Prostate gland (tissue), 2 donors: ENCODE measurements around the gene CRACR2A. TPM values are rescaled to one million over a fixed set of nuclear protein-coding genes. Genes with fewer than 3 reads are reported as not detected.

Experiments
- DNase-seq: peaks from one replicate; pipeline ENCODE4 v3.0.0-alpha.2; 2019; ENCODE audit warnings: low spot score
- H3K27ac ChIP-seq, 2 donors: fragments of 200-600 bp; sonication (generic); 2 replicates each; pipeline ENCODE4 v1.5.1; 2017 to 2019
- H3K27me3 ChIP-seq: fragments of 200-600 bp; sonication (generic); replicated peaks from 2 replicates; pipeline ENCODE4 v1.5.1; 2019; ENCODE audit not compliant: insufficient read depth
- H3K36me3 ChIP-seq, 2 donors: fragments of 200-600 bp; sonication (generic); 1 replicate in 1 of 2; 2 replicates in 1 of 2; pipeline versions ENCODE4 v1.5.1 to v1.8.1; 2017 to 2019
- H3K4me1 ChIP-seq: fragments of 200-600 bp; sonication (generic); replicated peaks from 2 replicates; pipeline ENCODE4 v1.5.1; 2019
- H3K4me3 ChIP-seq, 2 donors: fragments of 200-600 bp; sonication (generic); 2 replicates each; pipeline ENCODE4 v1.5.1; 2017 to 2019
- H3K9me3 ChIP-seq: fragments of 200-600 bp; sonication (generic); 2 replicates; pipeline ENCODE4 v1.5.1; 2017
- POLR2A ChIP-seq: fragments of 450-650 bp; IDR thresholded peaks from one replicate; pipeline ENCODE4 v1.6.1; 2016; ENCODE audit warnings: antibody characterized with exemption, mild to moderate bottlenecking
- POLR2AphosphoS5 ChIP-seq: sonication (generic); formaldehyde crosslinking; IDR thresholded peaks from one replicate; pipeline ENCODE4 v1.6.1; 2017; ENCODE audit warnings: antibody characterized with exemption
- WGBS: methylation state at CpG from one replicate; pipeline ENCODE4 v1.1.5; 2018; 5-methylcytosine and 5-hydroxymethylcytosine counted together
- intact Hi-C: fragments of 100-400 bp; cut with DNase I; formaldehyde crosslinking; loops from one replicate; pipeline ENCODE4 v1.14.2; 2022
- total RNA-seq, 2 donors: library from RNA; depleted of rRNA; stranded (reverse); fragments of >200 nt; gene quantifications; one replicate each; pipeline ENCODE4 v1.1.0, GENCODE V29; 2016
- TF ChIP-seq, protein P1 (sequence below), 4 experiments: fragments of 200-600 bp in 2 of 4; fragments of 450-650 bp in 2 of 4; sonication (generic) in 2 of 4; IDR thresholded peaks; 1 replicate in 3 of 4; 2 replicates in 1 of 4; pipeline ENCODE4 v1.5.1; 2016 to 2019; ENCODE audit warnings: antibody characterized with exemption in 4 of 4, mild to moderate bottlenecking in 2 of 4, moderate library complexity in 2 of 4

The CRACR2A gene
- total RNA-seq, 2 donors from 2014 or later, result 21.6 to 39.1 TPM

- no peak for DNase-seq
- H3K27me3 ChIP-seq, result no peaks in the 10 kb centered on the region
- TF ChIP-seq POLR2AphosphoS5 (no peak), POLR2A (no peak)
- TF ChIP-seq, protein P1, sequence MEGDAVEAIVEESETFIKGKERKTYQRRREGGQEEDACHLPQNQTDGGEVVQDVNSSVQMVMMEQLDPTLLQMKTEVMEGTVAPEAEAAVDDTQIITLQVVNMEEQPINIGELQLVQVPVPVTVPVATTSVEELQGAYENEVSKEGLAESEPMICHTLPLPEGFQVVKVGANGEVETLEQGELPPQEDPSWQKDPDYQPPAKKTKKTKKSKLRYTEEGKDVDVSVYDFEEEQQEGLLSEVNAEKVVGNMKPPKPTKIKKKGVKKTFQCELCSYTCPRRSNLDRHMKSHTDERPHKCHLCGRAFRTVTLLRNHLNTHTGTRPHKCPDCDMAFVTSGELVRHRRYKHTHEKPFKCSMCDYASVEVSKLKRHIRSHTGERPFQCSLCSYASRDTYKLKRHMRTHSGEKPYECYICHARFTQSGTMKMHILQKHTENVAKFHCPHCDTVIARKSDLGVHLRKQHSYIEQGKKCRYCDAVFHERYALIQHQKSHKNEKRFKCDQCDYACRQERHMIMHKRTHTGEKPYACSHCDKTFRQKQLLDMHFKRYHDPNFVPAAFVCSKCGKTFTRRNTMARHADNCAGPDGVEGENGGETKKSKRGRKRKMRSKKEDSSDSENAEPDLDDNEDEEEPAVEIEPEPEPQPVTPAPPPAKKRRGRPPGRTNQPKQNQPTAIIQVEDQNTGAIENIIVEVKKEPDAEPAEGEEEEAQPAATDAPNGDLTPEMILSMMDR (IDR thresholded peaks at IDR 0.05), result no peak
- intact Hi-C loops, result no loop called here
- H3K4me1 ChIP-seq, result peaks cover 9% of the 10 kb centered on the region
- no peaks in the 10 kb centered on the region for H3K36me3 ChIP-seq
- WGBS, result 93% methylated on average over 10 of the region's 10 CpGs
- H3K9me3 ChIP-seq, result no peaks in the 10 kb centered on the region
- H3K27ac ChIP-seq, result peak overlapping the region in 1 of 2 donors; percentile 60
- H3K4me3 ChIP-seq, result no peak overlapping the region
Observed at GRCh38 chr12:3792623-3793288, 39.8 kb upstream of the CRACR2A start.

GRCh38 chr12:3791256-3791874, 38.5 kb upstream of the CRACR2A start:
- peak; percentile 74 for DNase-seq
- Histone ChIP-seq H3K4me3 (no peak overlapping the region), H3K27ac (peak overlapping the region; percentile 16 to 60), H3K9me3 (no peaks in the 10 kb centered on the region), H3K27me3 (no peaks in the 10 kb centered on the region), H3K36me3 (no peaks in the 10 kb centered on the region), H3K4me1 (peaks cover 9% of the 10 kb centered on the region)
- WGBS, result 31% methylated on average over 5 of the region's 5 CpGs
- intact Hi-C loops, result no loop called here
- TF ChIP-seq POLR2A, result no peak
- peak; percentile 51 for TF ChIP-seq POLR2AphosphoS5

DNA sequence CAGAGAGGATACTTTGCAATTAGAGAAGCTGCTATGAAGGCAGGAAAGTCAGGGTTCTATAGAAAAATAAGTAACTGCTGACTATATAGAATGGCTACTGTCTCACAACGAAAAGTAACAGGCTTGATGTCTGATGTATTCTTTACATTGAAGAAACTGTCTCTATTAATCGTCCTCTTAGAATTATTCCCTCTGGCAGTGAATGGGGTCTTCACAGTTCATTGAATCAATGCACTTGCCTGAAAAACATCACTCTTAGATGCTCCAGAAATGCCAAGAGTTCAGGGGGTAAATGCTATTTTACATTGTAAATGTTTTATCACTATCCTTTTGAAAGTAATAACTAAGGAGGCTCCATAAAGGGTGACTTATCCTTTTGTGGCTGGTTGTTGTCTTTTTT, 37.7 kb upstream of the CRACR2A start:
- Histone ChIP-seq H3K4me1 (peaks cover 7% of the 10 kb centered on the region), H3K27me3 (no peaks in the 10 kb centered on the region), H3K4me3 (no peak overlapping the region), H3K27ac (peak overlapping the region; percentile 16 to 60), H3K9me3 (no peaks in the 10 kb centered on the region), H3K36me3 (no peaks in the 10 kb centered on the region)
- TF ChIP-seq POLR2AphosphoS5, result no peak
- 84% methylated on average over 2 of the region's 2 CpGs for WGBS
- intact Hi-C loops, result no loop called here
- DNase-seq, result no peak

GRCh38 chr12:3789838-3790237, 36.9 kb upstream of the CRACR2A start:
- 82% methylated on average over 1 of the region's 1 CpG for WGBS
- TF ChIP-seq, protein P1 (IDR thresholded peaks at IDR 0.05), result no peak
- TF ChIP-seq POLR2AphosphoS5, result no peak
- no peak for TF ChIP-seq POLR2A
- no peak for DNase-seq
- H3K4me1 ChIP-seq, result peaks cover 5% of the 10 kb centered on the region
- no peaks in the 10 kb centered on the region for H3K9me3 ChIP-seq
- no peak overlapping the region for H3K27ac ChIP-seq
- intact Hi-C loops, result no loop called here
- no peak overlapping the region for H3K4me3 ChIP-seq
- no peaks in the 10 kb centered on the region for H3K27me3 ChIP-seq
- H3K36me3 ChIP-seq, result no peaks in the 10 kb centered on the region

DNA sequence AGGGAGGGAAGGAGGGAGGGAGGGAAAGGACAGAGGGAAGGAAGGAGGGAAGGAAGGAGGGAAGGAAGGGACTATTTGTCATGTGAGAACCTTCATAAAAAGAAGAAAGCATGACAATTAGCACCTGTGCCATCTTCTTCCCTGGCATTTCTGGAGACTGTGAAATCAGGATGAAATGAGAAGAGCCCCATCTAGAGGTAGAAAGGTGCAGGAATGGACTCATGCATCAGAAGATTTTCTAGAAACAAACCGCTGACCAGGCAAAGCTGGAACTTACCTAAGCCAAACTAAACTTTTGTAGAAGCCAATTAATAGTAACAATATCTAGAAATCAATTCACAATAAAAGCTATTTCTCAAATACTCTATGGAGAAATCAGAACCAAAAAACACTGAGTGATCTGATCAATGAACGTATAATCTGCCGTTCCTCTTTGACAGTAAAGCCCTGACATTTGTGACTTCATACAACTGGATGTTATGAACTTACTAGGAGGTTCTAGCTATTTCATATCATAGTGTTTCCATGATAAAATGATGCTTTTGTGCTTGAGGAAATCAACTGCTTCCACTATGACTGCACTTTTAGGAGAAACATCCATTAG, 24.4 kb upstream of the CRACR2A start:
- Histone ChIP-seq H3K4me3 (no peak overlapping the region), H3K4me1 (no peaks in the 10 kb centered on the region), H3K27me3 (no peaks in the 10 kb centered on the region), H3K9me3 (no peaks in the 10 kb centered on the region), H3K27ac (no peak overlapping the region), H3K36me3 (no peaks in the 10 kb centered on the region)
- intact Hi-C loops, result loop anchor here (5.0 kb wide), 1 partner anchor 435 kb away; no protein-coding TSS in a partner anchor
- TF ChIP-seq POLR2A (no peak), POLR2AphosphoS5 (peak; percentile 47)
- TF ChIP-seq, protein P1 (IDR thresholded peaks at IDR 0.05), result peak in 3 of 4 experiments; percentile 71 to 84 (median 73)
- 59% methylated on average over 3 of the region's 3 CpGs for WGBS
- peak; percentile 53 for DNase-seq
